ENCODE results near the gene DYRK1B.

The DYRK1B gene

DNA sequence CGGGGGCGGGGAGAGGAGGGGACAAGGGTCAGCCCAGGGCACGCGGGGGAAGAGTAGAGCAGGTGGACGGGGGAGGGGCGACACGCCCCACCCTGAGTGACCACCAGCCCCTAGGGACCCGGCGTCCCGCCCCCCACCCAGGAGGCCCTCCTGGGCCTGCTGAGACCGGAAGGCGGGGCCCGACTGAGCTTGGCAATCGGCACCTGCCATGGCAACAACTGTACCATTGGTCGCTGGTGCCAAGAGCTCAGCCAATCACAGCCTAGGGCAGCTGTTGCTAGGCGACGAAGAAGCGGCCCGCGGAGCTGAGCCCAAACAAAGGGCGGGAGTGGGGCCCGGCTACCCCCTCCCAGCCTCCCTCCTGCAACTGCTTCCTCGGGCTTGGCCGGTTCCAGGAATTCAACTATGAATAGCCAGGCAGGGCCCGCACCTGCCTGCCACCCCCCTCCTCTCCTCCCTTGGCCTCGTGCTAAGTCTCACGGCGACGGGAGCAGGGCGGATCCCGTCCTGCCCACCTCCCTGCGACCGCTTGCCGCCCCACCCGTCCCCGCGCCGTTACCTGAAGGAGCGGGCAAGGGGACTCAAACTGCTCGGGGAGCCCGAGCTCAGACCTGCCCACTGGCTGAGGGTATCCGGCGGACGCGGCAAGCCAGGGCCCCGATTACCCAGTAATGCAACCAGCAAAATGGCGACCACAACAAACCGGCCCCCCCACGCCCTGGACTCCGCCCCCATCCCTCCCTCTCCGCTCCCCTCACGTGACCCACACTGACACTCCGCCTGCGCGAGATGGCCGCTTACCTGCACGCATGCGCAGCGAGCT, at the start of gene DYRK1B:
TSS of gene DYRK1B (minus strand) at position 699 of the 823 bp plus-strand sequence. CDS start 2,295 bp downstream, outside the sequence.
- TF ChIP-seq, protein P1, sequence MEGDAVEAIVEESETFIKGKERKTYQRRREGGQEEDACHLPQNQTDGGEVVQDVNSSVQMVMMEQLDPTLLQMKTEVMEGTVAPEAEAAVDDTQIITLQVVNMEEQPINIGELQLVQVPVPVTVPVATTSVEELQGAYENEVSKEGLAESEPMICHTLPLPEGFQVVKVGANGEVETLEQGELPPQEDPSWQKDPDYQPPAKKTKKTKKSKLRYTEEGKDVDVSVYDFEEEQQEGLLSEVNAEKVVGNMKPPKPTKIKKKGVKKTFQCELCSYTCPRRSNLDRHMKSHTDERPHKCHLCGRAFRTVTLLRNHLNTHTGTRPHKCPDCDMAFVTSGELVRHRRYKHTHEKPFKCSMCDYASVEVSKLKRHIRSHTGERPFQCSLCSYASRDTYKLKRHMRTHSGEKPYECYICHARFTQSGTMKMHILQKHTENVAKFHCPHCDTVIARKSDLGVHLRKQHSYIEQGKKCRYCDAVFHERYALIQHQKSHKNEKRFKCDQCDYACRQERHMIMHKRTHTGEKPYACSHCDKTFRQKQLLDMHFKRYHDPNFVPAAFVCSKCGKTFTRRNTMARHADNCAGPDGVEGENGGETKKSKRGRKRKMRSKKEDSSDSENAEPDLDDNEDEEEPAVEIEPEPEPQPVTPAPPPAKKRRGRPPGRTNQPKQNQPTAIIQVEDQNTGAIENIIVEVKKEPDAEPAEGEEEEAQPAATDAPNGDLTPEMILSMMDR (IDR thresholded peaks at IDR 0.05), result no peak

DNA sequence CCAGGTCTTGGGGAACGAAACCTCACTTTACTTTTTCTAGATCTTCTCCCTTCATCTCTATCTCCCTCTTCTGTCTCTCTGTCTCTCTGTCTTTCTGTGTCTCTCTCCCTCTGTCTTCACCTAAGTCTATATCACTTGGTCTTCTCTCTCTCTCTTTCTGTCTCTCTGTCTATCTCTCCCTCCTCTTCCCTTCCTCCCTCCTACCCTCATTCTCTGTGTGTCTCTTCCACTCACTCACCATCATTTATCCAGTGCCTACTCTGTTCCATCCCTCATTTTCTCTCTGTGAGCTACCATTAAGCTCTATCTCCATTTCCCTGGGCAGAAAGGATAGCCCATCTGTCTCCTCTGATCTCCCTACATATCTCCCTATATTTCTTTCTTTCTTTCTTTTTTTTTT, 44.4 kb upstream of the DYRK1B start:
- TF ChIP-seq, protein P1 (IDR thresholded peaks at IDR 0.05), result no peak

DNA sequence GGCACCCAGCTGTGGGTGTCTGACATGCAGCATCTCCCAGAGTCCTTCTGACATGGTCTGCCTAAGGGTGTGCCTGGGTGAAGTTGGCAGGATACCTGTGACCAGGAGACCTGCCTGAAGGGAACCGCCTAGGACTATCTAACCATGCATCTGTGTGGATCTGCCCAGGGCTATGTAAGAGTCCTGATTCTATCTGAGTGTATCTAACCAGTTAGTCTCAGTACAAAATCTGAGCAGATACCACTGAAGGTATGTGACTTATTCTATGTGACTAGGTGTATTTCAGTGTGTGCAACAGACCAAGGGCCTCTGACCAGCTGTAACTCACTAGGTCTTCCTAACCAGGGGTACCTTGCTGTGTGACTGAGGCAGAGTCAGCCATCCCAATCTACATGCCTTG, 40.4 kb upstream of the DYRK1B start:
- TF ChIP-seq, protein P1 (IDR thresholded peaks at IDR 0.05), result no peak

DNA sequence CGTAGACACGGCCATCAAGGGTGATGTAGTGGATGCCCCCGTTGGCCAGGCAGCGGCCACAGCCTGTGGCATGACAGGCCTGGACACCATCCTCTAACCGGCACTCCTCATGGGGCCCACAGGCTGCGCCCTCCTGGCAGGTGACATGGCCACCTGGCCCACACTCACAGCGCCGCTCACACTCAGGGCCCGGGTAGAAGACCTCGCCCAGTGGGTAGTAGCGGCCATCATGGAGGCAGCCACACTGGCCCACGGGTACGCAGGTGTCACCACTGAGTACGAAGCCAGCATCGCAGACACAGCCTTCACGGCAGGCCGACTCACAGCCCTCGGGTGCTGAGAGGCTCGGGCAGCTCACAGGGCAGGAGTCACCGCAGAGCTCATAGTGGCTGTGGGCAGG, 39.4 kb upstream of the DYRK1B start:
- TF ChIP-seq, protein P1 (IDR thresholded peaks at IDR 0.05), result no peak

DNA sequence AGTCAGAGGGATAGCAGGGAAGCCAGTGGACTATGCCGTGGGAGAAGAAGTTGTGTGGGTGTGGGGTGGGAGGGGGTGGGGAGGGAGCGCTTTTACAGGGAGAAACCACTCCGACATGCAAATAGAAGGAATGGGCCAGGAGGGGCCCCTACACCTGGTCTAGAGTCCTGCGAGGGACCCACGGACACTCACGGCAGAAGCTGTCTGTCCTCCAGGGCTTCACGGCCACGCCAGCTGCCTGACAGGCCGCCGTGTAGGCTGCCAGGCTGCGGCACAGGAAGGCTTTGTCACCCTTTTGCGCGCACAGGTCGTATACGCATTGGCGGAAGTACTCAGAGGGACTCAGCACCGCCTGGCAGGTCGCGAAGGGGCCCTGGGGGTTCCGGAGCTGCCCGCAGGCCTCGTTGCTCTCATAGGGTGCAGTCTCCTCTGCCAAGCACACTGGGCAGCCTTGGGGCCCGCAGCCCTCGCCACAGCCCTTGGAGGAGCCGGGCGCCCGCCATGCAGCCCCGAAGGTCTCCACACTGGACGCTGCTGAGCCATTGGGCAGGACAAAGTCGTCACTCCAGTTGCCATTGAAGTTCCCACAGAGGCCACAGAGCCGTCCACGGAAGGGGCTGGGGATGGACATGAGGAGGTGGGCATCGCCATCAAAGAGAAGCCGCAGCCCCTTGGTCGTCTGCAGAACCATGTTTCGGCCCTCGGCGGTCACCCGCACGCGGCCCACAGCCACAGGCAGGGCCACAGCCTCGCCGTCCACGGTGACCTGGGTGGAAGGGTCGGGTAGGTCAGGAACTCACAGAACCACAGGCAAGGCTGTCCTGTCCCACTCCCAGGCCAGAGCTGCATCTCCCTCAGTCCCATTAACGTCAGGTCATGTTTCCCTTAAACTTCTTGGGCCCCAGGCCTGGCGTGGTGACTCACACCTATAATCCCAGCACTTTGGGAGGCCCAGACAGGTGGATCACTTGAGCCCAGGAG, 38.2 kb upstream of the DYRK1B start:
- TF ChIP-seq, protein P1 (IDR thresholded peaks at IDR 0.05), result no peak

DNA sequence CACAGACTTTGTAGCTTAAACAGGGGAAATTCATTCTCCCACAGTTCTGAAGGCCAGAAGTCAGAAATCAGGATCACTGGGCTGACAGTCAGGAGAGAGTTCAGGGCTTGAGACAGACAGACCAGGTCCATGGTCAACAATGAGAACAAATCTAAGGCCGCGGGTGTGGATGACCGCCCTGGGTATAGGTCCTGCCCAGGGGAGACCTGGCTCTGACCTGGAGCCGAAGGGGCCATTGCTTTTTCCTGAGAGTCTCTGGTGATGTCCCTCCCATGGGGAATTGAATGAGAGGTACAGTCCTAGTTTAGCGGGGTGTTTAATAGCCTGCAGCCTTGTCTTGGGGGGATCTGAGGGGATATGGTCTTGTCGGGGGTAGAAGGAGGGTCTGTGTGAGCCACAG, 37.4 kb upstream of the DYRK1B start:
- TF ChIP-seq, protein P1 (IDR thresholded peaks at IDR 0.05), result no peak

DNA sequence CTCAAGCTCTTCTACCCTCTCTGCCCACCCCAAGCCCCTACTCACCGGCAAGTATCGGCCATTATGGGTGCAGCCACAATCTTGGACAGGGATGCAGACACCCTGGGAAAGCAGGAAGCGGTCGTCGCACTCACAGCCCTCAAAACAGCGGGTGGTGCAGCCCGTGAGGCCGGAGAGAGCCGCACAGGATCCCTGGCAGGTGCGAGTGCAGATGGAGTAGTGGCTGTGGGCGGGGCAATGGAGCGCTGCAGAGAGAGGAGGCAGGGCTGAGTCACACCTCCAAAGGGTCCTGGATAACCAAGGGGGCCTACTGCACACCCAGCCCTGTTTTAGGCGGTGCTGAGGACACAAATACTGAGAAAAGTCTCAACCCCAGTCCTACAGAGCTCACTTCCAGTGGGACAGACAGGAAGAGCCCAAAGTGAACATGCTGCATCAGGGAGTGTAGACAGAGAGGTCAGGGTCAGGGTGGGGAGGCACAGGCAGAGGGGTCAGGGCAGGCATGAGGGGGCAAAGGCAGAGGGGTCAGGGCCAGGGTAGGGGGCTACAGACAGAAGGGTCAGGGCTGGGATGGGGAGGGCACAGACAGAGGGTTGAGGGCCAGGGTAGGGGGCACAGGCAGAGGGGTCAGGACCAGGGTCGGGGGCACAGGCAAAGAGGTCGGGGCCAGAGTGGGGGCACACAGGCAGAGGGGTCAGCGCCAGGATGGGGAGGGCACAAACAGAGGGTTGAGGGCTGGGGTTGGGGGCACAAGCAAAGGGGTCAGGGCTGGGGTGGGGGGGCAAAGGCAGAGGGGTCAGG, 36.4 kb upstream of the DYRK1B start:
- TF ChIP-seq, protein P1 (IDR thresholded peaks at IDR 0.05), result no peak
